Heart left ventricle (tissue), 16 donors: Measurements from ENCODE around the gene MAN2A2. TPM values are rescaled to one million over a fixed set of nuclear protein-coding genes. Genes with fewer than 3 reads are reported as not detected.
A peak's percentile ranks its signal among the peaks of the same experiment; 100 is the strongest.

ENCODE experiments used
- ATAC-seq, 4 donors: fragments of 200-7000 bp; cut with Tn5 transposase; one replicate each; pipeline ENCODE4 v1.9.1; 2020 to 2022; ENCODE audit warnings: moderate library complexity in 4 of 4, mild to moderate bottlenecking in 3 of 4, moderate number of reproducible peaks in 1 of 4
- DNase-seq, 5 donors: peaks; one replicate each; pipeline ENCODE4 v3.0.0-alpha.2; 2020
- H3K27ac ChIP-seq, 12 donors: fragments of 200-600 bp; sonication (generic) in 4 of 12; one replicate each; pipeline versions ENCODE4 v1.5.0 to v1.8.0; 2016 to 2022; ENCODE audit warnings: mild to moderate bottlenecking in 2 of 12
- H3K27me3 ChIP-seq, 9 donors: fragments of 200-600 bp; sonication (generic) in 2 of 9; one replicate each; pipeline versions ENCODE4 v1.5.1 to v1.8.0; 2016 to 2022; ENCODE audit warnings: mild to moderate bottlenecking in 3 of 9
- H3K36me3 ChIP-seq, 9 donors: fragments of 200-600 bp; sonication (generic) in 2 of 9; one replicate each; pipeline versions ENCODE4 v1.5.0 to v1.8.0; 2018 to 2022; ENCODE audit warnings: mild to moderate bottlenecking in 2 of 9
- H3K4me1 ChIP-seq, 12 donors: fragments of 200-600 bp; sonication (generic) in 4 of 12; one replicate each; pipeline versions ENCODE4 v1.5.0 to v1.8.0; 2016 to 2022; ENCODE audit warnings: mild to moderate bottlenecking in 3 of 12
- H3K4me3 ChIP-seq, 12 donors: fragments of 200-600 bp; sonication (generic) in 4 of 12; one replicate each; pipeline versions ENCODE4 v1.5.0 to v1.8.0; 2017 to 2022; ENCODE audit warnings: mild to moderate bottlenecking in 9 of 12, moderate library complexity in 4 of 12
- H3K9me3 ChIP-seq, 12 donors: fragments of 200-600 bp; sonication (generic) in 4 of 12; one replicate each; pipeline versions ENCODE4 v1.5.0 to v1.8.0; 2016 to 2022; ENCODE audit warnings: mild to moderate bottlenecking in 1 of 12
- CTCF ChIP-seq, 12 donors: fragments of 200-600 bp; sonication (generic) in 4 of 12; IDR thresholded peaks; one replicate each; pipeline versions ENCODE4 v1.5.0 to v1.8.0; 2018 to 2022; ENCODE audit warnings: antibody characterized with exemption in 12 of 12, mild to moderate bottlenecking in 5 of 12
- POLR2A ChIP-seq, 2 donors: fragments of 450-650 bp; IDR thresholded peaks; one replicate each; pipeline ENCODE4 v1.6.1; 2017; ENCODE audit warnings: antibody characterized with exemption in 2 of 2, mild to moderate bottlenecking in 2 of 2, moderate library complexity in 2 of 2
- WGBS, 4 donors: extraction: QIAGEN DNeasy Blood & Tissue Kit in 2 of 4; methylation state at CpG; one replicate each; pipeline versions ENCODE4 v1.1.5 to v1.1.7; 2013 to 2018; 5-methylcytosine and 5-hydroxymethylcytosine counted together
- intact Hi-C, 10 donors: fragments of 100-400 bp; cut with DNase I; formaldehyde crosslinking; loops; one replicate each; pipeline versions ENCODE4 v1.11.1 to v1.14.2; 2022
- polyA plus RNA-seq, 2 donors: library from polyadenylated mRNA; stranded (reverse); fragments of 200-250 nt; gene quantifications; one replicate each; pipeline ENCODE4 v1.2.3, GENCODE V29; 2013
- total RNA-seq, 9 donors: library from RNA; depleted of rRNA in 2 of 9; stranded (reverse); fragments of >200 nt in 2 of 9; fragmentation: NEBNext Ultra II Directional in 3 of 9; extraction: Animal tissue kit (Norgen Biotek cat#: 25700) in 3 of 9; gene quantifications; one replicate each; pipeline versions ENCODE4 v1.1.0 to v1.2.4, GENCODE V29; 2016 to 2023
- donor health status: ischemic (EF 13 %, LVEDD 7.1; RV severe dilation, severe dysfunction).
- donor health status: healthy with polysubstance abuse.
- donor health status: DM: no; HTN: yes; CAD: no.
- donor health status: DM: no; HTN: no; CAD: no.
- donor health status: ischemic (EF 25% LVEDD 6.9; RV normal size, moderate dysfunction).
- donor health status: ischemic (EF 25% LVEDD 5.7; RV mildly dilated, moderate dysfunction).
- donor health status: healthy.
- donor health status: DM: yes; HTN: yes; CAD: no.
- donor health status: ischemic (EF 35%, LVEDD 5.7; RV mildly dilated, moderate dysfunction).
- donor health status: nonischemic (EF 11% LVEDD 7.7; RV severe dilation, severe dysfunction).
- donor health status: DM: yes; HTN: yes; CAD: no.
- donor health status: PGD.
- donor health status: ischemic (EF 29% LVEDD 5.4; RV normal size, mild dysfunction).
- donor health status: nonischemic (EF 23%, LVEDD 6.1; RV moderate dilation, normal function).

The MAN2A2 gene
- total and polyA plus RNA-seq, 11 donors: 38.7 to 145 (median 87.6) TPM

GRCh38 chr15:90934256-90934948 lies 31.3 kb downstream of the MAN2A2 start:
- intact Hi-C loops: loop anchor here in 7 of 10 donors (1.0 to 5.0 kb wide), 7 partner anchors 32 to 287 kb away; partner anchors contain the start of genes MAN2A2 (in 2 of the 7) and PRC1 (in 1 of the 7)

GRCh38 chr15:90934949-90935751 lies 32.0 kb downstream of the MAN2A2 start, which contains the start of gene UNC45A:
Gene UNC45A, plus strand, starts transcription at chr15:90935285. Its CDS starts 40 bp downstream, at chr15:90935325.
- Histone ChIP-seq H3K27ac (peak within 1 kb of the TSS in 11 of 12 donors; percentile 64 to 85 (median 77)), H3K36me3 (peaks cover 3 to 38% (median 35%) of the 10 kb centered on the region in 9 donors), H3K4me1 (peaks cover 11 to 55% (median 42%) of the 10 kb centered on the region in 12 donors), H3K27me3 (no peaks in the 10 kb centered on the region), H3K4me3 (peak within 1 kb of the TSS; percentile 50 to 87 (median 68)), H3K9me3 (no peaks in the 10 kb centered on the region)
- DNase-seq (peak; percentile 93 to 97 (median 94)), ATAC-seq (peak; percentile 77 to 90 (median 89))
- intact Hi-C loops: loop anchor here in 7 of 10 donors (1.0 to 5.0 kb wide), 7 partner anchors 32 to 288 kb away; partner anchors contain the start of genes MAN2A2 (in 2 of the 7) and PRC1 (in 1 of the 7)
- WGBS, 4 donors: 1 to 2% (median 1%) methylated on average over 14 to 65 of the region's 65 CpGs
- peak in 1 of 2 donors; percentile 67 for TF ChIP-seq POLR2A (IDR thresholded peaks at IDR 0.05)
- no peak for TF ChIP-seq CTCF (IDR thresholded peaks at IDR 0.05)

More at GRCh38 chr15:90934256-90934948, 31.3 kb downstream of the MAN2A2 start:
- Histone ChIP-seq H3K9me3 (no peaks in the 10 kb centered on the region), H3K36me3 (peaks cover 0 to 30% (median 28%) of the 10 kb centered on the region in 9 donors), H3K27me3 (no peaks in the 10 kb centered on the region), H3K27ac (peak overlapping the region in 11 of 12 donors; percentile 64 to 85 (median 77)), H3K4me3 (peak overlapping the region; percentile 50 to 87 (median 68)), H3K4me1 (peaks cover 11 to 58% (median 43%) of the 10 kb centered on the region in 12 donors)
- peak; percentile 82 to 91 (median 86) for DNase-seq
- peak; percentile 27 to 53 (median 44) for ATAC-seq
- peak; percentile 78 to 94 (median 88) for TF ChIP-seq CTCF (IDR thresholded peaks at IDR 0.05)
- no peak for TF ChIP-seq POLR2A (IDR thresholded peaks at IDR 0.05)
- 2 to 3% (median 2%) methylated on average over 11 to 19 of the region's 19 CpGs for WGBS, 4 donors

- Histone ChIP-seq H3K4me3 (no peak overlapping the region), H3K27me3 (no peaks in the 10 kb centered on the region), H3K4me1 (peaks cover 4 to 39% (median 28%) of the 10 kb centered on the region in 12 donors), H3K9me3 (no peaks in the 10 kb centered on the region), H3K36me3 (peaks cover 3 to 55% (median 52%) of the 10 kb centered on the region in 9 donors), H3K27ac (no peak overlapping the region)
- TF ChIP-seq POLR2A (IDR thresholded peaks at IDR 0.05) (no peak), CTCF (IDR thresholded peaks at IDR 0.05) (no peak)
- ATAC-seq: no peak
- intact Hi-C loops: no loop called here
- 76 to 90% (median 81%) methylated on average over 1 of the region's 1 CpG for WGBS, 4 donors
- DNase-seq: no peak
These were observed 33.7 kb downstream of the MAN2A2 start for GRCh38 chr15:90936823-90937222.
